CD4-positive, alpha-beta T cell (primary cell): ENCODE data around the gene KLHL33. TPM values are rescaled to one million over a fixed set of nuclear protein-coding genes. Genes with fewer than 3 reads are reported as not detected.

Experiments
- ATAC-seq: fragments of 200-7000 bp; cut with Tn5 transposase; one replicate; pipeline ENCODE4 v1.10.0; 2022; ENCODE audit warnings: mild to moderate bottlenecking; ENCODE audit not compliant: poor library complexity
- CTCF ChIA-PET: fragments of 350-600 bp; sonication (Branson Sonifier 250); formaldehyde crosslinking; loops from one replicate; lab custom pipeline; 2021; ENCODE audit warnings: antibody characterized with exemption, inconsistent platforms; lab: Charles Lee
- POLR2A ChIA-PET: fragments of 350-600 bp; sonication (Branson Sonifier 250); formaldehyde crosslinking; loops from one replicate; lab custom pipeline; 2021; ENCODE audit warnings: antibody characterized with exemption, inconsistent platforms; lab: Charles Lee
- DNase-seq, 14 experiments: peaks; one replicate each; pipeline ENCODE4 v3.0.0-alpha.2; 2013 to 2020; ENCODE audit warnings: mixed read lengths in 2 of 14
- H3K27ac ChIP-seq, 2 donors: one replicate each; pipeline versions ENCODE4 v1.5.1 to v1.7.0; 2013; ENCODE audit warnings: low read length in 2 of 2, low read depth in 1 of 2, mild to moderate bottlenecking in 1 of 2
- H3K27me3 ChIP-seq, 2 experiments: 1 replicate in 1 of 2; 2 replicates in 1 of 2; pipeline versions ENCODE4 v1.6.1 to v1.7.0; 2013; ENCODE audit warnings: low read length in 2 of 2, control low read depth in 1 of 2, mild to moderate bottlenecking in 1 of 2, moderate library complexity in 1 of 2; ENCODE audit not compliant: insufficient read depth in 2 of 2, control insufficient read depth in 1 of 2
- H3K36me3 ChIP-seq: one replicate; pipeline ENCODE4 v1.6.1; 2013; ENCODE audit warnings: low read length, control low read depth; ENCODE audit not compliant: insufficient read depth
- H3K4me1 ChIP-seq: one replicate; pipeline ENCODE4 v1.6.1; 2013; ENCODE audit warnings: low read length, control low read depth; ENCODE audit not compliant: insufficient read depth
- H3K4me3 ChIP-seq: one replicate; pipeline ENCODE4 v1.5.1; 2013; ENCODE audit warnings: mild to moderate bottlenecking, low read length, moderate library complexity
- H3K9me3 ChIP-seq, 2 experiments: 1 replicate in 1 of 2; 2 replicates in 1 of 2; pipeline versions ENCODE4 v1.6.1 to v1.7.0; 2013; ENCODE audit warnings: low read length in 2 of 2, mild to moderate bottlenecking in 2 of 2, control low read depth in 1 of 2, moderate library complexity in 1 of 2; ENCODE audit not compliant: control insufficient read depth in 1 of 2, insufficient read depth in 1 of 2
- H3K27ac Mint-ChIP-seq: one replicate; pipeline ENCODE4 v1.8.0; 2020; ENCODE audit warnings: mixed read lengths
- H3K27me3 Mint-ChIP-seq: one replicate; pipeline ENCODE4 v1.8.0; 2021; ENCODE audit warnings: mixed read lengths
- H3K36me3 Mint-ChIP-seq: one replicate; pipeline ENCODE4 v1.8.0; 2021; ENCODE audit warnings: low read depth, mixed read lengths
- H3K4me1 Mint-ChIP-seq: one replicate; pipeline ENCODE4 v1.8.0; 2021; ENCODE audit warnings: low read depth, mixed read lengths
- H3K4me3 Mint-ChIP-seq: one replicate; pipeline ENCODE4 v1.8.0; 2020; ENCODE audit warnings: mild to moderate bottlenecking, mixed read lengths
- H3K9me3 Mint-ChIP-seq: one replicate; pipeline ENCODE4 v1.8.0; 2020; ENCODE audit warnings: mixed read lengths
- CTCF ChIP-seq: fragments of 200-600 bp; IDR thresholded peaks from one replicate; pipeline ENCODE4 v1.8.0; 2022; ENCODE audit warnings: antibody characterized with exemption, mild to moderate bottlenecking
- intact Hi-C, 2 experiments: fragments of 100-400 bp; cut with DNase I in 1 of 2; cut with micrococcal nuclease in 1 of 2; formaldehyde crosslinking; loops; one replicate each; pipeline versions ENCODE4 v1.15.1 to v1.9.0; 2023 to 2025; cut with DNase I, micrococcal nuclease
- total RNA-seq, 174 experiments: library from RNA in 2 of 174; stranded (reverse) in 2 of 174; gene quantifications; one replicate each; pipeline ENCODE4 v1.2.3 and lab custom pipeline; 2021 to 2026

Gene KLHL33
- total RNA-seq, 2 experiments from 2014 or later, result 0.19 to 0.31 TPM

- Mint-ChIP-seq H3K4me3 (peak within 1 kb of the TSS; percentile 95), H3K27ac (peak within 1 kb of the TSS; percentile 87), H3K27me3 (no peaks in the 10 kb centered on the region), H3K4me1 (peaks cover 26% of the 10 kb centered on the region), H3K36me3 (peaks cover 31% of the 10 kb centered on the region), H3K9me3 (no peaks in the 10 kb centered on the region)
- peak within 1 kb of the TSS; percentile 94 to 97 for H3K27ac ChIP-seq
- no peaks in the 10 kb centered on the region for H3K27me3 ChIP-seq
- ChIA-PET POLR2A (interaction anchor here (0.7 to 2.7 kb wide), 23 partner anchors 10 to 626 kb away, joined by 3 to 43 read pairs (median 6); partner anchors contain the start of genes PARP2, PNP, RNASE4 and TEP1), CTCF (interaction anchor here (0.8 to 2.0 kb wide), 3 partner anchors 46 to 230 kb away, joined by 3 to 7 read pairs (median 5); partner anchors contain the start of gene TTC5)
- H3K4me3 ChIP-seq, result peak within 1 kb of the TSS; percentile 69
- DNase-seq, result peak; percentile 94 to 100 (median 97)
- no peak for TF ChIP-seq CTCF
- H3K9me3 ChIP-seq, result no peaks in the 10 kb centered on the region
- intact Hi-C loops, result loop anchor here in 1 of 2 experiments (1.0 to 10.0 kb wide), 4 partner anchors 16 to 623 kb away; partner anchors contain the start of genes PARP2 and RNASE4
- H3K4me1 ChIP-seq, result peaks cover 41% of the 10 kb centered on the region
- peak; percentile 86 for ATAC-seq
- peaks cover 40% of the 10 kb centered on the region for H3K36me3 ChIP-seq
Observed at GRCh38 chr14:20461225-20462141, 25.5 kb upstream of the KLHL33 start, which contains the start of gene PIP4P1. Gene PIP4P1, minus strand, starts transcription at chr14:20461434. Its CDS starts 109 bp downstream, at chr14:20461325.

- H3K9me3 Mint-ChIP-seq, result no peaks in the 10 kb centered on the region
- ChIA-PET POLR2A (interaction anchor here (0.8 to 2.7 kb wide), 18 partner anchors 11 to 409 kb away, joined by 3 to 43 read pairs (median 8); partner anchors contain the start of genes PARP2, PNP, RNASE4 and TEP1), CTCF (no interaction called here)
- Histone ChIP-seq H3K4me3 (peak overlapping the region; percentile 69), H3K4me1 (peaks cover 47% of the 10 kb centered on the region), H3K27me3 (no peaks in the 10 kb centered on the region), H3K9me3 (no peaks in the 10 kb centered on the region), H3K27ac (peak overlapping the region; percentile 94 to 97), H3K36me3 (peaks cover 41% of the 10 kb centered on the region)
- H3K27ac Mint-ChIP-seq, result peak overlapping the region; percentile 87
- ATAC-seq (peak; percentile 30), DNase-seq (peak; percentile 42 to 86 (median 66))
- no peaks in the 10 kb centered on the region for H3K27me3 Mint-ChIP-seq
- no peak for TF ChIP-seq CTCF
- peak overlapping the region; percentile 95 for H3K4me3 Mint-ChIP-seq
- peaks cover 26% of the 10 kb centered on the region for H3K4me1 Mint-ChIP-seq
- H3K36me3 Mint-ChIP-seq, result peaks cover 31% of the 10 kb centered on the region
- intact Hi-C loops, result loop anchor here in 1 of 2 experiments (1.0 to 10.0 kb wide), 4 partner anchors 17 to 624 kb away; partner anchors contain the start of genes PARP2 and RNASE4
Observed at GRCh38 chr14:20460458-20461224, 24.7 kb upstream of the KLHL33 start.
